T-helper 1 cell (primary cell): ENCODE measurements around the gene KDM5A.
"Not testable (repeated sequence)": the region's sequence is repeated elsewhere in the genome, so short reads cannot be mapped to it uniquely, and the experiment has no call there.

Experiments
- DNase-seq, 5 donors: peaks; one replicate each; pipeline ENCODE4 v3.0.0-alpha.2; 2012 to 2020

KDM5A gene

GRCh38 chr12:237026-237815, 151.9 kb downstream of the KDM5A start:
- DNase-seq: no peak

- no peak for DNase-seq
These were observed 152.7 kb downstream of the KDM5A start for GRCh38 chr12:236445-236844.

- not testable (repeated sequence) for DNase-seq
These were observed 153.2 kb downstream of the KDM5A start for GRCh38 chr12:235967-236366.

- no peak for DNase-seq
These were observed 154.2 kb downstream of the KDM5A start for GRCh38 chr12:234891-235415.

GRCh38 chr12:234019-234418, 155.1 kb downstream of the KDM5A start:
- DNase-seq: no peak

GRCh38 chr12:233615-233968, 155.5 kb downstream of the KDM5A start:
- no peak for DNase-seq

- DNase-seq: no peak
These were observed 156.1 kb downstream of the KDM5A start for GRCh38 chr12:232731-233614.

- no peak for DNase-seq
These were observed 158.0 kb downstream of the KDM5A start for GRCh38 chr12:230925-231671.
